Measurements from ENCODE around the gene EIF2AK2.

The EIF2AK2 gene

GRCh38 chr2:37148325-37148724, 8.5 kb downstream of the EIF2AK2 start:
- in situ Hi-C loops (cut with HindIII; ENCODE audit: low pct_ligation_motif_present, low sequenced_read_pairs): no loop called here
- Histone ChIP-seq H3K4me3 (ENCODE audit: low read depth, low read length) (no peak overlapping the region), H3K27ac (no peak overlapping the region), H3K27me3 (replicated peaks) (no peaks in the 10 kb centered on the region), H3K36me3 (replicated peaks) (peaks cover 34% of the 10 kb centered on the region)
- no peak for TF ChIP-seq CTCF (IDR thresholded peaks at IDR 0.05; ENCODE audit: low read depth, low read length, missing control alignments)
- no peak for DNase-seq

DNA sequence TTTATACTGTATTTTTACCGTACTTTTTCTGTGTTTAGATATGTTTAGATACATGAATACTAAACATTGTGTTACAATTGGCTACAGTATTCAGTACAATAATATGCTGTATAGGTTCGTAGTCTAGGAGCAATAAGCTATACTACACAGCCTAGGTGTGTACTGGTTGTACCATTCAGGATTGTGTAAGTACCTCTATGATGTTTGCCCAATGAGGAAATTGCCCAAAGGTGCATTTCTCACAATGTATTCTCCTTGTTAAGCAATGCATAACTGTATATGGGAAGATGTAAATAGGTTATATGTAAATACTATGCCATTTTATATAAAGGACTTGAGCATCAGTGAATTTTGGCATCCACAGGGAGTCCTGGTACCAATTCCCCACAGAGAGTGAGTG, 10.7 kb downstream of the EIF2AK2 start:
- H3K27me3 ChIP-seq (replicated peaks): no peaks in the 10 kb centered on the region
- H3K36me3 ChIP-seq (replicated peaks): peaks cover 37% of the 10 kb centered on the region
- H3K27ac ChIP-seq: no peak overlapping the region
- in situ Hi-C loops (cut with HindIII; ENCODE audit: low pct_ligation_motif_present, low sequenced_read_pairs): no loop called here
- no peak for TF ChIP-seq CTCF (IDR thresholded peaks at IDR 0.05; ENCODE audit: low read depth, low read length, missing control alignments)
- DNase-seq: no peak
- no peak overlapping the region for H3K4me3 ChIP-seq (ENCODE audit: low read depth, low read length)

- H3K27ac ChIP-seq: no peak overlapping the region
- no peak for TF ChIP-seq CTCF (IDR thresholded peaks at IDR 0.05; ENCODE audit: low read depth, low read length, missing control alignments)
- in situ Hi-C loops (cut with HindIII; ENCODE audit: low pct_ligation_motif_present, low sequenced_read_pairs): no loop called here
- H3K27me3 ChIP-seq (replicated peaks): no peaks in the 10 kb centered on the region
- H3K4me3 ChIP-seq (ENCODE audit: low read depth, low read length): no peak overlapping the region
- DNase-seq: no peak
- H3K36me3 ChIP-seq (replicated peaks): peaks cover 45% of the 10 kb centered on the region
These were observed 12.8 kb downstream of the EIF2AK2 start for GRCh38 chr2:37143974-37144373.

DNA sequence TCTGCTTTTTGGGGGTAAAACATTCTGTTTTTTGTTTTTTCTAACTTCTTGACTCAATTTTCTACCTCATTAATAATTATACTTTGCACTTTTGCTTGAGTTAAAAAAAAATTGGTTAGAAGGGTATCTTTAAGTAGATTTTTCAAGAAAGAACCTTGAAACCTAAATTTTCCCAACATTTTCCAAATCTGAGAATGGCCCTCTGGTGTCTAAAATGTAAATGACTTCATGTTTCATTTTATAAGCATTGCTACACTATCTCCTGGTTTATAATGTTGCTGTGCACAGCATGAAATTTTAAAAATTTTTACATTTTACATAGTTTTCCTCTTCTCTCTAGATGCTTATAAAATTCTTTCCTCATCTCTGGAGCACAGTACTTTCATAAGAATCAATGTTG, 14.2 kb downstream of the EIF2AK2 start:
- no peak overlapping the region for H3K27ac ChIP-seq
- H3K36me3 ChIP-seq (replicated peaks): peaks cover 54% of the 10 kb centered on the region
- no peak for DNase-seq
- in situ Hi-C loops (cut with HindIII; ENCODE audit: low pct_ligation_motif_present, low sequenced_read_pairs): no loop called here
- no peaks in the 10 kb centered on the region for H3K27me3 ChIP-seq (replicated peaks)
- H3K4me3 ChIP-seq (ENCODE audit: low read depth, low read length): no peak overlapping the region
- no peak for TF ChIP-seq CTCF (IDR thresholded peaks at IDR 0.05; ENCODE audit: low read depth, low read length, missing control alignments)

DNA sequence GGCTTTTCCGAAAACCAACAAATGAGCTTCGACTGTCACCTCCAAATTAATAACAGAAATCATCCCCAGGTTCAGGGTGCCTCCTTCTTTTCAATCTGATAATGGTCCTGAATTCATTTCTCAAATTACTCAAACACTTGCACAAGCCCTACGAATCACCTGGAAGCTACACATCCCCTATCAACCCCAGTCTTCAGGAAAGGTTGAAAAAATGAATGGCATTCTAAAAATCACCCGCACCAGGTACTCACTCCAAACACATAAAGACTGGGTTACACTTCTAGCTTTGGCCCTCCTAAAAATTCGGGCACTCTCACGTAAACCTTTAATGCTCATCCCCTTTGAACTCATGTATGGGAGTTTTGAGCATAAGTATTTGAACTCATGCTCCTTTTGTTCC, 23.9 kb downstream of the EIF2AK2 start:
- H3K4me3 ChIP-seq (ENCODE audit: low read depth, low read length): no peak overlapping the region
- H3K27ac ChIP-seq: no peak overlapping the region
- H3K36me3 ChIP-seq (replicated peaks): peaks cover 75% of the 10 kb centered on the region
- no peaks in the 10 kb centered on the region for H3K27me3 ChIP-seq (replicated peaks)
- in situ Hi-C loops (cut with HindIII; ENCODE audit: low pct_ligation_motif_present, low sequenced_read_pairs): no loop called here
- TF ChIP-seq CTCF (IDR thresholded peaks at IDR 0.05; ENCODE audit: low read depth, low read length, missing control alignments): no peak
- DNase-seq: no peak

DNA sequence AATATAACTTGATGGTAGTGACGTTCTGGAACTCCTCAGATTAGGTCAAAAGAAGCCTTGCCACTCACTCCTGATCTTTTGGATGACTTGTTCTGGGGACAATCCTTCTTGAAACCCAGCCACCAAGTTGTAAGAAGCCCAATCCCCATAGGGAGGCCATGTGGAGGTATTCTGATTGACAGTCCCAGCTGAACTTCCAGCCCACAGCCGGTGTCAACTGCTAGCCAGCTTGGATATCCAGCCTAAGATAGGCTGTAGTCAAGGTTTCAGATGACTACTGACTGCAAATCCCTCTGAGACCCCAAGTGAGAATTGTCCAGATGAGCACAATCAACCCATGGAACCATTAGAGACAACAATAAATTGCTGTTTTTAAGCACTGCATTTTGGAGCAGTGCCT, 31.4 kb downstream of the EIF2AK2 start:
- no peaks in the 10 kb centered on the region for H3K27me3 ChIP-seq (replicated peaks)
- H3K27ac ChIP-seq: no peak overlapping the region
- in situ Hi-C loops (cut with HindIII; ENCODE audit: low pct_ligation_motif_present, low sequenced_read_pairs): no loop called here
- DNase-seq: no peak
- H3K4me3 ChIP-seq (ENCODE audit: low read depth, low read length): no peak overlapping the region
- no peak for TF ChIP-seq CTCF (IDR thresholded peaks at IDR 0.05; ENCODE audit: low read depth, low read length, missing control alignments)
- H3K36me3 ChIP-seq (replicated peaks): peaks cover 39% of the 10 kb centered on the region
